Loucy (cell line): ENCODE results near the gene GNAT2.

Experiments
- H2AFZ ChIP-seq: fragments of 200-600 bp; sonication (generic); 2 replicates; pipeline ENCODE4 v1.6.0; 2016; ENCODE audit warnings: antibody characterized with exemption, mild to moderate bottlenecking, low read length, moderate library complexity
- H3F3A ChIP-seq: fragments of 200-600 bp; 2 replicates; pipeline ENCODE4 v1.6.0; 2016; ENCODE audit warnings: antibody characterized with exemption, low read depth, mild to moderate bottlenecking
- H3K27me3 ChIP-seq: fragments of 200-600 bp; sonication (generic); 2 replicates; pipeline ENCODE4 v1.6.1; 2014; ENCODE audit warnings: low read length, mild to moderate bottlenecking; ENCODE audit not compliant: insufficient read depth, poor library complexity, severe bottlenecking
- H3K36me3 ChIP-seq: fragments of 200-600 bp; sonication (generic); 2 replicates; pipeline ENCODE4 v1.6.1; 2016; ENCODE audit warnings: low read length; ENCODE audit not compliant: insufficient read depth
- H3K4me1 ChIP-seq: fragments of 200-600 bp; sonication (generic); 2 replicates; pipeline ENCODE4 v1.5.1; 2014; ENCODE audit warnings: low read length, mild to moderate bottlenecking; ENCODE audit not compliant: insufficient read depth, poor library complexity, severe bottlenecking
- H3K4me2 ChIP-seq: fragments of 200-600 bp; sonication (generic); 2 replicates; pipeline ENCODE4 v1.6.0; 2014; ENCODE audit warnings: antibody characterized with exemption, low read length, low read depth, mild to moderate bottlenecking; ENCODE audit not compliant: poor library complexity, severe bottlenecking
- H3K4me3 ChIP-seq: fragments of 200-600 bp; sonication (generic); 2 replicates; pipeline ENCODE4 v1.5.1; 2014; ENCODE audit warnings: low read length, mild to moderate bottlenecking, mixed read lengths; ENCODE audit not compliant: poor library complexity, severe bottlenecking
- H3K79me2 ChIP-seq: fragments of 200-600 bp; sonication (generic); 2 replicates; pipeline ENCODE4 v1.6.1; 2014; ENCODE audit warnings: low read length; ENCODE audit not compliant: insufficient read depth
- H3K9ac ChIP-seq: fragments of 200-600 bp; sonication (generic); 2 replicates; pipeline ENCODE4 v1.6.0; 2014; ENCODE audit warnings: mild to moderate bottlenecking, low read depth, low read length, moderate library complexity; ENCODE audit not compliant: poor library complexity, severe bottlenecking
- H3K9me2 ChIP-seq: fragments of 200-600 bp; sonication (generic); replicated peaks from 2 replicates; pipeline ENCODE4 v1.6.1; 2016; ENCODE audit warnings: low read depth, low read length, mixed read lengths
- H3K9me3 ChIP-seq: fragments of 200-600 bp; sonication (generic); 2 replicates; pipeline ENCODE4 v1.6.1; 2014; ENCODE audit warnings: mild to moderate bottlenecking, antibody characterized with exemption, low read length, low read depth; ENCODE audit not compliant: insufficient read depth
- H4K20me1 ChIP-seq: fragments of 200-600 bp; sonication (generic); 2 replicates; pipeline ENCODE4 v1.6.0; 2014; ENCODE audit warnings: antibody characterized with exemption, low read length, mild to moderate bottlenecking; ENCODE audit not compliant: insufficient read depth, poor library complexity, severe bottlenecking
- EZH2phosphoT487 ChIP-seq: fragments of 200-600 bp; IDR thresholded peaks from 2 replicates; pipeline ENCODE4 v1.6.1; 2018; ENCODE audit warnings: antibody characterized with exemption, mild to moderate bottlenecking, moderate library complexity, borderline replicate concordance
- TF ChIP-seq, protein P1 (sequence below): fragments of 200-600 bp; sonication (generic); conservative IDR thresholded peaks from 2 replicates; pipeline ENCODE4 v1.5.1; 2014; ENCODE audit warnings: mild to moderate bottlenecking, antibody characterized with exemption, low read length

Gene GNAT2

DNA sequence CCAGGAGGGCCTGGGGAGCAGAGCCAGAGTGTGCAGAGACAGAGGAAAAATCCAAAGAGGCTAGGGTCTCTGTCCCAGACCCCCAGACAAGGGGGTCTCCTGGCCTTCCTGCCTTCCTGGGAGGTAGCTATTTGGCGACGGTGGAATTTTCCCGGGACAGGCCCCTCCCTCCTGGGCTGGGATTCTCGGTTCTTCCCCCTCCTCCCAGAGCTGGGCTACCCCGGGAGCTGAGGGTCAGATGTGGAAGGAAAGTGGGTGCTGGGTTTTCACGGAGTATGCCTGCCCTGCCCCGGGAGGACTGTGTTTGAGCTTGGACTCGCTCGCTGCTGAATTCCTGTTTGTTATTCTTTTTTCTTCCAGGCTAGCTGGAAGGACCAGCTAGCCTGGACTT, 980 bp upstream of the GNAT2 start:
- peak overlapping the region; percentile 85 for H2AFZ ChIP-seq
- H3K9me2 ChIP-seq, result no peaks in the 10 kb centered on the region
- TF ChIP-seq, protein P1, sequence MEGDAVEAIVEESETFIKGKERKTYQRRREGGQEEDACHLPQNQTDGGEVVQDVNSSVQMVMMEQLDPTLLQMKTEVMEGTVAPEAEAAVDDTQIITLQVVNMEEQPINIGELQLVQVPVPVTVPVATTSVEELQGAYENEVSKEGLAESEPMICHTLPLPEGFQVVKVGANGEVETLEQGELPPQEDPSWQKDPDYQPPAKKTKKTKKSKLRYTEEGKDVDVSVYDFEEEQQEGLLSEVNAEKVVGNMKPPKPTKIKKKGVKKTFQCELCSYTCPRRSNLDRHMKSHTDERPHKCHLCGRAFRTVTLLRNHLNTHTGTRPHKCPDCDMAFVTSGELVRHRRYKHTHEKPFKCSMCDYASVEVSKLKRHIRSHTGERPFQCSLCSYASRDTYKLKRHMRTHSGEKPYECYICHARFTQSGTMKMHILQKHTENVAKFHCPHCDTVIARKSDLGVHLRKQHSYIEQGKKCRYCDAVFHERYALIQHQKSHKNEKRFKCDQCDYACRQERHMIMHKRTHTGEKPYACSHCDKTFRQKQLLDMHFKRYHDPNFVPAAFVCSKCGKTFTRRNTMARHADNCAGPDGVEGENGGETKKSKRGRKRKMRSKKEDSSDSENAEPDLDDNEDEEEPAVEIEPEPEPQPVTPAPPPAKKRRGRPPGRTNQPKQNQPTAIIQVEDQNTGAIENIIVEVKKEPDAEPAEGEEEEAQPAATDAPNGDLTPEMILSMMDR, result no peak
- no peak for TF ChIP-seq EZH2phosphoT487
- H3K79me2 ChIP-seq, result peaks cover 57% of the 10 kb centered on the region
- H3K9me3 ChIP-seq, result no peaks in the 10 kb centered on the region
- H3K4me3 ChIP-seq, result peak overlapping the region; percentile 93
- no peaks in the 10 kb centered on the region for H3K27me3 ChIP-seq
- no peaks in the 10 kb centered on the region for H3F3A ChIP-seq
- H4K20me1 ChIP-seq, result peaks cover 33% of the 10 kb centered on the region
- H3K4me1 ChIP-seq, result peaks cover 67% of the 10 kb centered on the region
- H3K36me3 ChIP-seq, result no peaks in the 10 kb centered on the region
- H3K9ac ChIP-seq, result peak overlapping the region; percentile 80
- peak overlapping the region; percentile 90 for H3K4me2 ChIP-seq

DNA sequence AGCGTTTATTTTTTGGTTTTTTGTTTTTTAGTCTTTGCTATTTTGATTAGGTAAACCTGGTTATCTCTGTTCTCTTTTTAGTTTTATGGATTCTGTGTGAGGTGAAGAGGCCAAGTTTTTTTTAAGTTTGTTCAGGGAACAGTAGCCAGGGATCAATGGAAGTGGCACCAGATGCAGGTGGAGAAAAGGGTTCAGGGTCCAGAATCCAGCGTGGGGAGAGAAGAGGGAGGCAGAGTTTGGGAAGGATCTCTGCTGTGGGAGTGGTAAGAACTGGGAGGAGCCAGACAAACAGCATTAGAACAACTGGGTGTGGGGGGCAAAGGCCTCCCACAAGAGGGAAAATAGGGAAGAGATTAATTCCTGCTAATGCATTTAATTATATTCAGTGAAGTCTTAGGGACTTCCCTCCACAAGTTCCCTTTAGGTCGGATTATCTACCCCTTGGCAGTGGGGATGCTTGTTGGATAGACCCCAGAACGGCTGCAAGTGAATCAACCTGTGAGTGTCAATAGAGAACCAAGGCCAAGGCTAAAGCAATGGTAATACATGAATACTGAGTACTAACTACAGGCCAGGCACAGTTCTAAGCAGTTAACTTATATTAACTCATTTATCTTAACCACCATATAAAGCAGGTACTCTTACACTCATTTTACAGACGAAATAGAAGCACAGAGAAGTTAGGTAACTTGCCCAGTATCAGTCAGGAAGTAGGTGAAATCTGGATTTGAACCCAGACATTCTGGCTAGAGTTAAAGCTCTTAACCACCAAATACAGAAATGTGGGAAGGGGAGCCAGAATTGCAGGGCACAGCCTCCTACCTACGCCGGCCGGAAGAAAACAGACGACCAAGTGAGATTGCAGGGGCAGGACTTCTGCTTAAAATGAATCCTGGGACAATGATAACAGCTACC, 498 bp downstream of the GNAT2 start:
- H3K9ac ChIP-seq, result peak overlapping the region; percentile 80
- no peaks in the 10 kb centered on the region for H3K27me3 ChIP-seq
- peaks cover 56% of the 10 kb centered on the region for H3K4me1 ChIP-seq
- no peak for TF ChIP-seq EZH2phosphoT487
- TF ChIP-seq, protein P1, result no peak
- H3K9me2 ChIP-seq, result no peaks in the 10 kb centered on the region
- H3K36me3 ChIP-seq, result no peaks in the 10 kb centered on the region
- H3K4me2 ChIP-seq, result peak overlapping the region; percentile 90
- peaks cover 42% of the 10 kb centered on the region for H3K79me2 ChIP-seq
- H4K20me1 ChIP-seq, result peaks cover 21% of the 10 kb centered on the region
- no peaks in the 10 kb centered on the region for H3F3A ChIP-seq
- peak overlapping the region; percentile 85 for H2AFZ ChIP-seq
- peak overlapping the region; percentile 93 for H3K4me3 ChIP-seq
- no peaks in the 10 kb centered on the region for H3K9me3 ChIP-seq

DNA sequence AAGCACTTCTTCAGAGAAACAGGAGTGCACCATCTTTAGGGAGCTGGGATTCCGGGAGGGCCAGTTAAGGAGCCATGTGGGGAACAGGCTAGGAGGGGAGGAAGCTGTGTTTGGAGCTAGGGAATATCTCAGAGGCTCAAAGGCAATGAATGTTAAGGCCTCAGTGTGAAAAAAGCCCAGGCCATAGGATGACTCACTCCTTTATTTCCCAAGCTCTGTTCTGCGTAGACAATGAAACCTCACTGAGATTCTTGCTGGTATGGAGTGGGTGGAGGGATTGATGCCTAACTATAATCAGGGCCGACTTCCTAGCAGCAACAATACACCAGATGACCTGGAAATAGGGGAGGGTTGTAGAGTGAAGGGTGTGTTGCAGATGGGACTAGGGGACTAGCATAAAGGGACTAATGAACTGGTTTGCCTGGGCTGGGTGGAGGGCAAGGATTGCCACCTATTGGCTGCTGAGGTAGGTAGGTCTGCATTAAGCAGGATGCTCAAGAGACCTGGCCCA, 2.1 kb downstream of the GNAT2 start:
- Histone ChIP-seq H2AFZ (no peak overlapping the region), H3K79me2 (peaks cover 26% of the 10 kb centered on the region), H3K9ac (no peak overlapping the region), H3K4me2 (no peak overlapping the region), H4K20me1 (peaks cover 11% of the 10 kb centered on the region), H3K9me2 (no peaks in the 10 kb centered on the region), H3F3A (no peaks in the 10 kb centered on the region), H3K9me3 (no peaks in the 10 kb centered on the region), H3K36me3 (no peaks in the 10 kb centered on the region), H3K27me3 (no peaks in the 10 kb centered on the region), H3K4me1 (peaks cover 41% of the 10 kb centered on the region), H3K4me3 (no peak overlapping the region)
- TF ChIP-seq, protein P1, result peak; percentile 41; the same call in 1 of the 2 replicates
- TF ChIP-seq EZH2phosphoT487, result no peak
